ENCODE data around the gene NSFL1C.

The NSFL1C gene

DNA sequence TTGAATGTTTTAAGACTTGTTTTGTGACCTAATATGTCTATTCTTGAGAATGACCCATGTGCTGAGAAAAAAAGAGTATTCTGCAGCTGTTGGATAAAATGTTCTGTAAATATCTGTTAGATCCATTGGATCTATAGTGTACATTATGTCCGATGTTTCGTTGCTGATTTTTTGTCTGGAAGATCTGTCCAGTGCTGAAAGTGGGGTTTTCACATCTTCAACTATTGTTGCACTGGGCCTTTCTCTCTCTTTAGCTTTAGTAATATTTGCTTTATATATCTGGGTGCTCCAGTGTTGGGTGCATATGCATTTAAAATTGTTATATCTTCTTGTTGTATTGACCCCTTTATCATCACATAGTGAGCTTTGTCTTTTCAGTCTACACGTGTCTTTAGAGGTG is 30.3 kb upstream of the NSFL1C start:
- Histone ChIP-seq H3K36me3 (ENCODE audit: insufficient read depth, low read length) (no peaks in the 10 kb centered on the region), H3K4me1 (ENCODE audit: insufficient read depth, low read length) (no peaks in the 10 kb centered on the region), H3K9me3 (ENCODE audit: low read length) (no peaks in the 10 kb centered on the region), H3K4me3 (ENCODE audit: low read depth in 1 of 2, low read length in 2 of 2) (no peak overlapping the region), H3K27me3 (ENCODE audit: control insufficient read depth in 1 of 2, insufficient read depth in 2 of 2, low read length in 2 of 2) (no peaks in the 10 kb centered on the region), H3K27ac (ENCODE audit: low read depth, low read length) (no peak overlapping the region), H3K9ac (ENCODE audit: low read length) (no peak overlapping the region)

DNA sequence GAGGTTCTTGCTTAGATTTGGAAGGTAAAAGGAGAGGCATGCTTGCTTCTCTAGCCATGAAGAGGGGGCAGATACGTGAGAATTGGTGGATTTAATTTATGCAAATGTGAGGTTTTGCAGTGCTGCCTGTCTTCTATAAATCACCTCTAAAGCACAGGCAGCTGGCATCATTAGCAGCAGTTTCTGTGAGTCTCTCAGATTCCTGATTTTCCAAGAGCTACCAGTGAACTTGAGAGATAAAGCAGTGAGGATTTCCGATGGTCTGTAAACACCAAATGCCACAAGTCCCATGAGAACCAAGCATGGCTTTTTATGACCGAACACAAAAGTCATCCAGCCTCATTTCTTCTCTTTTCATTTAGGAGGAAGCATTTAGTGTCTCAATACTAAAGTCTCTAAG is 27.8 kb upstream of the NSFL1C start:
- H3K27ac ChIP-seq (ENCODE audit: low read depth, low read length), result no peak overlapping the region

DNA sequence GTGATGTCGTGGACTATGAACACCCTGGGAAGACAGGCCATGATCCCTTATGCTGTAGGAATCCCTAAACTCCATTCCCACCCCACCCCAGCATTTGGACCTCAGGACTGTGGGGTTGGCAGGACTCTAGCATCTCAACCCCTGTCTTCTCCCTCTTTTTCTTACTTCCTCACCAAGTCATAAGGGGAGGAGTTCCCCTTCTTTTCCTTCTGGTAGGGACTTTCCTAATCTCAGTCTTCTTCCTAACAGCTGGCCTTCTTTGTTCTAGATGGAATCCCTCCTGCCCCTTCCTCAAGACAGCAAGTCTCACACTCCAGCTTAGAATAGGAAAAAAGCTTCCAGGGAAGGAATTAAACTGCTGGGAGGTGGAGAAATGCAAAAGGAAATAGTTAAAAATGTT is 26.9 kb upstream of the NSFL1C start:
- no peaks in the 10 kb centered on the region for H3K4me1 ChIP-seq (ENCODE audit: insufficient read depth, low read length)
- H3K4me3 ChIP-seq (ENCODE audit: low read depth in 1 of 2, low read length in 2 of 2), result no peak overlapping the region
- no peaks in the 10 kb centered on the region for H3K9me3 ChIP-seq (ENCODE audit: low read length)
- H3K27me3 ChIP-seq (ENCODE audit: control insufficient read depth in 1 of 2, insufficient read depth in 2 of 2, low read length in 2 of 2), result no peaks in the 10 kb centered on the region
- H3K9ac ChIP-seq (ENCODE audit: low read length), result no peak overlapping the region
- H3K36me3 ChIP-seq (ENCODE audit: insufficient read depth, low read length), result no peaks in the 10 kb centered on the region
- H3K27ac ChIP-seq (ENCODE audit: low read depth, low read length), result no peak overlapping the region

More for the DNA sequence above, 27.8 kb upstream of the NSFL1C start:
- Histone ChIP-seq H3K9me3 (ENCODE audit: low read length) (no peaks in the 10 kb centered on the region), H3K27me3 (ENCODE audit: control insufficient read depth in 1 of 2, insufficient read depth in 2 of 2, low read length in 2 of 2) (no peaks in the 10 kb centered on the region), H3K36me3 (ENCODE audit: insufficient read depth, low read length) (no peaks in the 10 kb centered on the region), H3K4me3 (ENCODE audit: low read depth in 1 of 2, low read length in 2 of 2) (no peak overlapping the region), H3K4me1 (ENCODE audit: insufficient read depth, low read length) (no peaks in the 10 kb centered on the region), H3K9ac (ENCODE audit: low read length) (no peak overlapping the region)

DNA sequence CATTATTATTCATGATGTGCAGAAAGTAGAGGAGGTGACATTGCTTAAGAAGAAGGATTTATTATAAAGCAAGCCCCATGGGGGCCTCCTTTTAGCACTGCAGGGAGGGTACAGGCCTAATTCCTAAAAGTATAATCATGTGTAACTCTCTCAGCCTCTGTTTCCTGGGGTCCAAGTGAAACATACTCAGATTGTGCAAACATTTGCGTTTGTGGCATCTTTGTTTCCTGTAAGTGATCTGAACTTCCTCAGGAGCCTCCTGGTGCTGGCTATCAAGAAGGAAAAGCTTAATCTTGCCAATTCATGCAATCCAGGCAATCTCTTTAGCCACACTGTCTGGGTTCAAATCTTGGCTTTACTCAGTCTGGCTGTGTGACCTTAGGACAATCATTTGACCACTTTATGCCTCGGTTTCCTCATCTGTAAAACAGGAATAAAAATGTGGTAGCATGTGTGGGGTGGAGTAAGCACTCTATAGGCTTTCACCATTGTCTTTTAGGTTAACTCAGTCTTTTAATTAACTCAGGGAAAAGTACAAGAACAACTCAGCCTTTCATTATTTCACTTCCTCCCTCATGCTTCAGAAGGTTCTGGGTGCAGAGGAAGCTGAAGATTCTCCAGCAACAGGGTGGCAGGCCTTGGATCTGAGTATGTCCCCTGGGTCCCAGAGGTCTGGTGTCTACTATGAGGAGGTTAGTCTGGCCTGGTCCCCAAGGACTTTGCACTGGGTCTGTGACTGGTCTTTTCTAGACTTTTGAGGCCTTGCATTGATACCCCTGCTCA is 25.4 kb upstream of the NSFL1C start:
- no peaks in the 10 kb centered on the region for H3K9me3 ChIP-seq (ENCODE audit: low read length)
- H3K27ac ChIP-seq (ENCODE audit: low read depth, low read length), result no peak overlapping the region
- no peak overlapping the region for H3K4me3 ChIP-seq (ENCODE audit: low read depth in 1 of 2, low read length in 2 of 2)
- no peaks in the 10 kb centered on the region for H3K36me3 ChIP-seq (ENCODE audit: insufficient read depth, low read length)
- no peaks in the 10 kb centered on the region for H3K4me1 ChIP-seq (ENCODE audit: insufficient read depth, low read length)
- no peaks in the 10 kb centered on the region for H3K27me3 ChIP-seq (ENCODE audit: control insufficient read depth in 1 of 2, insufficient read depth in 2 of 2, low read length in 2 of 2)
- H3K9ac ChIP-seq (ENCODE audit: low read length), result no peak overlapping the region

DNA sequence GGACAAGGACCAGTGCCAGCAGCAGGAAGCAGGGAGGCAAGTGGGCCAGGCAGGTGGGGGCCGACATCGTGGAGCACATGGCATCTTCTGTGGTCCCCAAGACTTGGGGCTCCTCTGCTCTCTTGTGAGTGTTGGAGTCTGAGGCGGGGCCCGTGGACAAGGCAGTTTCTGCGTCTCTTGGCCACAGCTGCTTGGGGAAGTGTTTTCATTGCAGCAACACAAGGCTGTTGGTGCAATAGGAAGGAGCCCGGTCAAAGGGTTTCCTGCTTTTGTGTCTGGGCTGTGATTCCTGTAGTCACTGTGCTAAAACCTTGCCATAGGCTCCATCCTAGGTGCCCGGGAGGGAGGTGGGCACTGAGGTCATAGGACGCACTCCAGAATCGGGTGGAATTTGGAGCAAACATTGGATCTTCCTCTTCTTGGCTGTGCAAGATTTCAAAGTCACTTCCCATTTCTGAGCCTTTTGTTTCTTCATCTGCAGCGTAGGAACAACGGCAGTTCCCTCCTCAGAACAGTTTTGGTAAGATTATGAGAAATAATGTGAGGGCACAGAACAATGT is 24.7 kb upstream of the NSFL1C start, which contains the start of gene SIRPB2:
Gene SIRPB2 (minus strand): TSS at position 140 of the 560 bp plus-strand sequence. CDS start 61 bp downstream, at position 79.
- H3K27me3 ChIP-seq (ENCODE audit: control insufficient read depth in 1 of 2, insufficient read depth in 2 of 2, low read length in 2 of 2), result no peaks in the 10 kb centered on the region
- no peaks in the 10 kb centered on the region for H3K4me1 ChIP-seq (ENCODE audit: insufficient read depth, low read length)
- H3K9ac ChIP-seq (ENCODE audit: low read length), result no peak within 1 kb of the TSS
- no peaks in the 10 kb centered on the region for H3K9me3 ChIP-seq (ENCODE audit: low read length)
- peak within 1 kb of the TSS in 1 of 2 donors; percentile 16 for H3K4me3 ChIP-seq (ENCODE audit: low read depth in 1 of 2, low read length in 2 of 2)
- H3K36me3 ChIP-seq (ENCODE audit: insufficient read depth, low read length), result no peaks in the 10 kb centered on the region
- no peak within 1 kb of the TSS for H3K27ac ChIP-seq (ENCODE audit: low read depth, low read length)

DNA sequence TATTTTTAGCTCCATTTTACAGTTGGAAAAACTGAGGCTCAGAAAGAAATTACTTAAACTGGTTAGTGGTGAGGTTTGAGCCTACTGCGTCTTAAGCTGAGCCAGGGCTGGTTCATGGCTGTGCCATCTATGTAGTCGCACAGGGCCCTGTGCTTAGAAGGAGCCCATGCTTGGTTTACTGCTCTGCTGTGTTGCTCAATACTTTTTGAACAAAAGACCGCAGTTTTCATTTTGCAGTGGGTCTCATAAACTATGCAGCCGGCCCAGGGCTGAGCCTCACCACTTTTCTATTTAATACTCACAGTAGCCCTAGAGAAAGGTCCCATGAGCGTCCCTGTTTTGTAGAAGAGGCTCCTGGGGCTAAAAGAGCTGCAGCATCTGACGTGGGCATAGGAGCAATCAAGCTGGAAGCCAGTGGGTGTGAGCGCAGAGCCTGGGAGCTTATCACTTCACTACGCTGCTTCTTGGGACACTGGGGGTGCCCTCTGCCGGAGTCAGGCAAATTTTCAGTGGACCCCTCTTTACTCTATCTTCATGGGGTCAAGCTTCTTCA is 24.1 kb upstream of the NSFL1C start:
- Histone ChIP-seq H3K4me3 (ENCODE audit: low read depth in 1 of 2, low read length in 2 of 2) (peak overlapping the region in 1 of 2 donors; percentile 16), H3K9ac (ENCODE audit: low read length) (no peak overlapping the region), H3K27me3 (ENCODE audit: control insufficient read depth in 1 of 2, insufficient read depth in 2 of 2, low read length in 2 of 2) (no peaks in the 10 kb centered on the region), H3K36me3 (ENCODE audit: insufficient read depth, low read length) (no peaks in the 10 kb centered on the region), H3K27ac (ENCODE audit: low read depth, low read length) (no peak overlapping the region), H3K9me3 (ENCODE audit: low read length) (no peaks in the 10 kb centered on the region), H3K4me1 (ENCODE audit: insufficient read depth, low read length) (no peaks in the 10 kb centered on the region)

DNA sequence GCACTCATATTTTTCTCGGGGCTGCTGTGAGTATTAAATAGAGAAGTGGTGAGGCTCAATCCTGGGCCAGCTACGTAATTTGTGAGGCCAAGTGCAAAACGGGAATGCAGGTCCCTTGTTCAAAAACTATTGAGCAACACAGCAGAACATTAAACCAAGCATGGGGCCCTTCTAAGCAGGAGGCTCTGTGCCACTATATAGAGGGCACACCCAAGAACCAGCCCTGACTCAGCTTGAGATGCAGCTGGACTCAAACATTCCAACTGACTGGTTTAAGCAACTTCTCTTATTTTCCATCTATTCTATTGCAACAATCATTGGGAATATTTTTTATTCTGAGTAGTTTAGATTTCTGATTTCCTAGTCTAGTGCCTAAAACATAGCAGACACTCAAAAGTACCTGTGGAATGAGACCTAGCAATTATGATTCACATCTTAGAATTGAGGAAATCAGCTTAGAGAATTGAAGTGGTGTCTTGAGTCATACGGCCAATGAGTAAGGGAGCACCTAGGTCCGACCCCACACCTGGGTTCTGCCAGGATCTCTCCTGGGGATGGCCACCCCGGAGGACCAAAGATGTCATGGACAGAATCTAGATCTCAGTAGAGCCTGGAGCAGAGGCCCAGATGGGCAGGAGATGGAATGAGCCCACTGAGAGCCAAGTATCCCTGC is 23.3 kb upstream of the NSFL1C start:
- no peaks in the 10 kb centered on the region for H3K27me3 ChIP-seq (ENCODE audit: control insufficient read depth in 1 of 2, insufficient read depth in 2 of 2, low read length in 2 of 2)
- H3K9me3 ChIP-seq (ENCODE audit: low read length), result no peaks in the 10 kb centered on the region
- H3K4me3 ChIP-seq (ENCODE audit: low read depth in 1 of 2, low read length in 2 of 2), result peak overlapping the region in 1 of 2 donors; percentile 16
- H3K36me3 ChIP-seq (ENCODE audit: insufficient read depth, low read length), result no peaks in the 10 kb centered on the region
- H3K27ac ChIP-seq (ENCODE audit: low read depth, low read length), result no peak overlapping the region
- no peak overlapping the region for H3K9ac ChIP-seq (ENCODE audit: low read length)
- no peaks in the 10 kb centered on the region for H3K4me1 ChIP-seq (ENCODE audit: insufficient read depth, low read length)

DNA sequence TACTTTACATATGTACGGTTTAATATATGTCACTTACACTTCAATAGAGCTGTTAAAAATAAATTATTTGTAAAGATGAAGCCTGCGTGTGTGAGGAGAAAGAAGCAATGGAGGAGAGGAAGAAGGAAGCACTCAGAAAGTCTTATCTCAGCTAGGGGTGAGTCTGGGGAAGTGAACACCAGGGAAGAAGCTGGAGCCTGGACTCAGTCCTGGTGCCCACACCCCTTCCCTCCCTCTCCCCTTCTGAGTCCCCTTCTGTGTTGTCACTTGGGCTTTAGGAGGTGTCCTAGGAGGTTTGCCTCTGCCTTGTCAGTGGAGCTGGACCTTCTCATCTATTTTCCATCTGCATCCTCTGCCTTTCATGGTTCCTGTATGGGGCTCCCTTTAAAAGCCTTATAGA is 22.7 kb upstream of the NSFL1C start:
- Histone ChIP-seq H3K4me3 (ENCODE audit: low read depth in 1 of 2, low read length in 2 of 2) (no peak overlapping the region), H3K27ac (ENCODE audit: low read depth, low read length) (no peak overlapping the region), H3K27me3 (ENCODE audit: control insufficient read depth in 1 of 2, insufficient read depth in 2 of 2, low read length in 2 of 2) (no peaks in the 10 kb centered on the region), H3K9me3 (ENCODE audit: low read length) (no peaks in the 10 kb centered on the region), H3K9ac (ENCODE audit: low read length) (no peak overlapping the region), H3K4me1 (ENCODE audit: insufficient read depth, low read length) (no peaks in the 10 kb centered on the region), H3K36me3 (ENCODE audit: insufficient read depth, low read length) (no peaks in the 10 kb centered on the region)

DNA sequence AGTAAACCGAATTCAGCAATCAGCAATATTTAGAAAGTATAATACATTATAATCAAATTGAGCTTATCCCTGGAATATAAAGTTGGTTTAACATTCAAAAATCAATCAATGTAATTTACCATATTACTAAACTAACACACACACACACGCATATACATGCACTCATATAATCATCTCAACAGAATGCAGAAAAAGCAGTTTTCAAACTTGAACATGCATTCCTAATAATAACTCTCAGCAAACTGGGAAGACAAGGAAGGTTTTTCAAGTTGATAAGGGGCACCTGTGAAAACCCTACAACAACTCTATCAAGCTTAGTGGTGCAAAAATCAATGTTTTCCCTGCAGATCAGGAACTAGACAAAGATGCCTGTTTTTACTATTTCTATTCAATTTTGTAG is 19.9 kb upstream of the NSFL1C start:
- Histone ChIP-seq H3K9ac (ENCODE audit: low read length) (no peak overlapping the region), H3K27me3 (ENCODE audit: control insufficient read depth in 1 of 2, insufficient read depth in 2 of 2, low read length in 2 of 2) (no peaks in the 10 kb centered on the region), H3K9me3 (ENCODE audit: low read length) (no peaks in the 10 kb centered on the region), H3K4me1 (ENCODE audit: insufficient read depth, low read length) (no peaks in the 10 kb centered on the region), H3K36me3 (ENCODE audit: insufficient read depth, low read length) (no peaks in the 10 kb centered on the region), H3K4me3 (ENCODE audit: low read depth in 1 of 2, low read length in 2 of 2) (no peak overlapping the region), H3K27ac (ENCODE audit: low read depth, low read length) (no peak overlapping the region)

DNA sequence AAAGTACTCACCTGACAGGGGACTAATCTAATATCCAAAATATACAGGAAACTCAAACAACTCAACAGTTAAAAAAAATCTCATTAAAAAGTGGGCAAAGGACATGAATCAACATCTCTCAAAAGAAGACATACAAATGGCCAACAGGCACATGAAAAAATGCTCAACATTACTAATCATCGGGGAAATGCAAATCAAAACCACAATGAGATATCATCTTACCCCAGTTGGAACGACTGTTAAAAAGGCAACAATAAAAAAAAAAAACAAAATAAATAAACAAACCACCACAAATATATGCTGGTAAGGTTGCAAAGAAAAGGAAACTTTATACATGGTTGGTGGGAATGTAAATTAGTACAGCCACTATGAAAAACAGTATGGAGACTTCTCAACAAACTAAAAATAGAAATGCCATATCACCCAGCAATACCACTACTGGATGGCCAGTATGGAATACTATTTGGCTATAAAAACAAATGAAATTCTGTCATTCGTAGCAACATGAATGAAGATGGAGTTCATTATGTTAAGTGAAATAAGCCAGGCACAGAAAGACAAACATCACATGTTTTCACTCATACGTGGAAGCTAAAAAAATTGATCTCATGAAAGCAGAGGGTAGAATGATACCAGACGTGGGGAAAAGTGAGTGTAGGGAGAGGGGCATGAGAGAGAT is 17.9 kb upstream of the NSFL1C start:
- H3K27me3 ChIP-seq (ENCODE audit: control insufficient read depth in 1 of 2, insufficient read depth in 2 of 2, low read length in 2 of 2), result no peaks in the 10 kb centered on the region
- H3K9me3 ChIP-seq (ENCODE audit: low read length), result no peaks in the 10 kb centered on the region
- no peak overlapping the region for H3K9ac ChIP-seq (ENCODE audit: low read length)
- no peaks in the 10 kb centered on the region for H3K36me3 ChIP-seq (ENCODE audit: insufficient read depth, low read length)
- H3K4me1 ChIP-seq (ENCODE audit: insufficient read depth, low read length), result no peaks in the 10 kb centered on the region
- H3K4me3 ChIP-seq (ENCODE audit: low read depth in 1 of 2, low read length in 2 of 2), result no peak overlapping the region
- no peak overlapping the region for H3K27ac ChIP-seq (ENCODE audit: low read depth, low read length)
